ENCODE results near the gene NT5DC1. TPM values are rescaled to one million over a fixed set of nuclear protein-coding genes. Genes with fewer than 3 reads are reported as not detected.

Gene NT5DC1
- polyA plus RNA-seq, 3 donors: 18.2 to 39.0 (median 28.3) TPM

GRCh38 chr6:116210750-116211425 is 110.2 kb downstream of the NT5DC1 start:
- no peaks in the 10 kb centered on the region for H3K27me3 Mint-ChIP-seq (ENCODE audit: low read depth in 3 of 3)
- no peak overlapping the region for H3K4me2 ChIP-seq (replicated peaks; ENCODE audit: extremely low read depth, low read length, poor library complexity, severe bottlenecking)
- no peak overlapping the region for H2AFZ ChIP-seq (ENCODE audit: insufficient read depth, low read depth, low read length, poor library complexity, severe bottlenecking)
- no peak overlapping the region for H3K27ac Mint-ChIP-seq
- H3K9me3 ChIP-seq (replicated peaks in 1 of 2; ENCODE audit: control insufficient read depth in 1 of 2, insufficient read depth in 1 of 2, low read length in 2 of 2): no peaks in the 10 kb centered on the region
- H3K4me3 Mint-ChIP-seq: no peak overlapping the region
- no peaks in the 10 kb centered on the region for H3K36me3 ChIP-seq (replicated peaks in 1 of 2; ENCODE audit: control insufficient read depth in 1 of 2, insufficient read depth in 2 of 2, low read length in 2 of 2)
- WGBS (ENCODE audit: insufficient coverage): 100% methylated on average over 1 of the region's 3 CpGs
- no peaks in the 10 kb centered on the region for H3K27me3 ChIP-seq (ENCODE audit: control insufficient read depth in 2 of 2, insufficient read depth in 2 of 2, low read length in 2 of 2)
- H3K9ac ChIP-seq (ENCODE audit: insufficient read depth, low read length, poor library complexity, severe bottlenecking): no peak overlapping the region
- peaks cover 0 to 1% of the 10 kb centered on the region in 2 donors for H3K36me3 Mint-ChIP-seq
- H3K27ac ChIP-seq (ENCODE audit: low read depth in 1 of 2, low read length in 2 of 2): no peak overlapping the region
- H3K4me3 ChIP-seq (replicated peaks in 1 of 3; ENCODE audit: low read depth in 2 of 3, low read length in 3 of 3): no peak overlapping the region
- H3K4me1 ChIP-seq (ENCODE audit: control insufficient read depth in 1 of 2, insufficient read depth in 2 of 2, low read length in 2 of 2): no peaks in the 10 kb centered on the region
- H3K79me2 ChIP-seq (ENCODE audit: insufficient read depth, low read length): no peaks in the 10 kb centered on the region
- H4K20me1 ChIP-seq (ENCODE audit: insufficient read depth, low read length): no peaks in the 10 kb centered on the region
- TF ChIP-seq CTCF (IDR thresholded peaks at IDR 0.05): no peak
- peaks cover 6% of the 10 kb centered on the region for H3K4me1 Mint-ChIP-seq
- no peaks in the 10 kb centered on the region for H3K9me3 Mint-ChIP-seq
- no peak for DNase-seq
- intact Hi-C loops (cut with micrococcal nuclease): no loop called here

GRCh38 chr6:116214681-116215080 is 114.0 kb downstream of the NT5DC1 start:
- intact Hi-C loops (cut with micrococcal nuclease): no loop called here
- Histone ChIP-seq H3K27ac (ENCODE audit: low read depth in 1 of 2, low read length in 2 of 2) (no peak overlapping the region), H3K9ac (ENCODE audit: insufficient read depth, low read length, poor library complexity, severe bottlenecking) (no peak overlapping the region), H3K9me3 (replicated peaks in 1 of 2; ENCODE audit: control insufficient read depth in 1 of 2, insufficient read depth in 1 of 2, low read length in 2 of 2) (no peaks in the 10 kb centered on the region), H3K4me3 (replicated peaks in 1 of 3; ENCODE audit: low read depth in 2 of 3, low read length in 3 of 3) (no peak overlapping the region), H3K79me2 (ENCODE audit: insufficient read depth, low read length) (no peaks in the 10 kb centered on the region), H3K4me1 (ENCODE audit: control insufficient read depth in 1 of 2, insufficient read depth in 2 of 2, low read length in 2 of 2) (no peaks in the 10 kb centered on the region), H3K36me3 (replicated peaks in 1 of 2; ENCODE audit: control insufficient read depth in 1 of 2, insufficient read depth in 2 of 2, low read length in 2 of 2) (no peaks in the 10 kb centered on the region), H4K20me1 (ENCODE audit: insufficient read depth, low read length) (no peaks in the 10 kb centered on the region), H2AFZ (ENCODE audit: insufficient read depth, low read depth, low read length, poor library complexity, severe bottlenecking) (no peak overlapping the region), H3K4me2 (replicated peaks; ENCODE audit: extremely low read depth, low read length, poor library complexity, severe bottlenecking) (no peak overlapping the region), H3K27me3 (ENCODE audit: control insufficient read depth in 2 of 2, insufficient read depth in 2 of 2, low read length in 2 of 2) (no peaks in the 10 kb centered on the region)
- Mint-ChIP-seq H3K36me3 (no peaks in the 10 kb centered on the region), H3K27ac (no peak overlapping the region), H3K4me3 (no peak overlapping the region), H3K4me1 (no peaks in the 10 kb centered on the region), H3K27me3 (ENCODE audit: low read depth in 3 of 3) (no peaks in the 10 kb centered on the region), H3K9me3 (no peaks in the 10 kb centered on the region)
- 100% methylated on average over 1 of the region's 1 CpG for WGBS (ENCODE audit: insufficient coverage)
- DNase-seq: no peak
- no peak for TF ChIP-seq CTCF (IDR thresholded peaks at IDR 0.05)
